H1 (cell line): ENCODE results near the gene SH3BP2. TPM values are rescaled to one million over a fixed set of nuclear protein-coding genes. Genes with fewer than 3 reads are reported as not detected.

ENCODE experiments used
- CTCF ChIA-PET: fragments of 300-600 bp; sonication (Branson Sonifier 250); formaldehyde crosslinking; loops from one replicate; lab custom pipeline; 2021; ENCODE audit not compliant: partially characterized antibody; lab: Charles Lee
- POLR2A ChIA-PET: fragments of 300-600 bp; sonication (Branson Sonifier 250); formaldehyde crosslinking; loops from one replicate; lab custom pipeline; 2021; ENCODE audit warnings: inconsistent platforms; ENCODE audit not compliant: partially characterized antibody; lab: Charles Lee
- DNase-seq, 2 experiments: peaks; one replicate each; pipeline versions ENCODE4 v3.0.0 to v3.0.0-alpha.2; 2010 to 2022; ENCODE audit warnings: low spot score in 2 of 2, low read depth in 1 of 2, mixed read lengths in 1 of 2
- FAIRE-seq: peaks from 2 replicates; lab custom pipeline; 2011; peaks lifted over from hg19 to GRCh38; lab: Jason Lieb, UNC
- H2AFZ ChIP-seq: 2 replicates; pipeline ENCODE4 v1.8.1; 2012; ENCODE audit warnings: low read length, inconsistent platforms
- H2AK5ac ChIP-seq: 2 replicates; pipeline ENCODE4 v1.6.1; 2013; ENCODE audit warnings: low read depth, low read length
- H2BK120ac ChIP-seq: replicated peaks from 2 replicates; pipeline ENCODE3; 2013; ENCODE audit warnings: low read depth, low read length, inconsistent platforms
- H2BK12ac ChIP-seq: 2 replicates; pipeline ENCODE4 v1.6.1; 2013; ENCODE audit warnings: low read depth, low read length
- H2BK15ac ChIP-seq: 2 replicates; pipeline ENCODE4 v1.6.1; 2013; ENCODE audit warnings: low read length
- H2BK20ac ChIP-seq: 2 replicates; pipeline ENCODE4 v1.6.1; 2013; ENCODE audit warnings: low read length
- H2BK5ac ChIP-seq: 2 replicates; pipeline ENCODE4 v1.6.1; 2013; ENCODE audit warnings: low read depth, low read length
- H3K14ac ChIP-seq: 2 replicates; pipeline ENCODE4 v1.6.1; 2013; ENCODE audit warnings: inconsistent platforms; ENCODE audit not compliant: insufficient read length
- H3K18ac ChIP-seq: 2 replicates; pipeline ENCODE4 v1.6.1; 2013; ENCODE audit warnings: low read length; ENCODE audit errors: extremely low read depth
- H3K23ac ChIP-seq: 2 replicates; pipeline ENCODE4 v1.6.1; 2013; ENCODE audit warnings: inconsistent platforms; ENCODE audit not compliant: insufficient read length
- H3K23me2 ChIP-seq: 2 replicates; pipeline ENCODE4 v1.6.1; 2013; ENCODE audit warnings: low read depth, low read length
- H3K27ac ChIP-seq: 2 replicates; pipeline ENCODE4 v1.6.1; 2011; ENCODE audit warnings: low read depth, low read length, inconsistent platforms
- H3K27me3 ChIP-seq, 4 experiments: replicated peaks in 1 of 4; 1 replicate in 1 of 4; 2 replicates in 3 of 4; pipeline versions ENCODE4 v1.6.1 to v1.8.1; 2011 to 2013; ENCODE audit warnings: low read length in 3 of 4, mild to moderate bottlenecking in 3 of 4, inconsistent platforms in 2 of 4, mixed read lengths in 2 of 4, moderate library complexity in 1 of 4; ENCODE audit not compliant: control insufficient read depth in 3 of 4, insufficient read depth in 3 of 4; ENCODE audit errors: extremely low read depth in 1 of 4
- H3K36me3 ChIP-seq, 4 experiments: 2 replicates each; pipeline versions ENCODE4 v1.6.1 to v1.8.1; 2011 to 2013; ENCODE audit warnings: mild to moderate bottlenecking in 4 of 4, low read length in 3 of 4, moderate library complexity in 2 of 4, control low read depth in 1 of 4, inconsistent platforms in 1 of 4; ENCODE audit not compliant: insufficient read depth in 4 of 4, control insufficient read depth in 2 of 4
- H3K4ac ChIP-seq: replicated peaks from 2 replicates; pipeline ENCODE3; 2013; ENCODE audit warnings: low read length, low read depth, mixed read lengths, inconsistent platforms; ENCODE audit not compliant: insufficient read length
- H3K4me1 ChIP-seq, 4 experiments: replicated peaks in 1 of 4; 1 replicate in 1 of 4; 2 replicates in 3 of 4; pipeline versions ENCODE4 v1.6.1 to v1.8.1; 2011 to 2013; ENCODE audit warnings: low read length in 3 of 4, inconsistent platforms in 2 of 4, mixed read lengths in 1 of 4; ENCODE audit not compliant: insufficient read depth in 4 of 4, control insufficient read depth in 3 of 4
- H3K4me2 ChIP-seq, 2 experiments: 2 replicates each; pipeline versions ENCODE4 v1.6.1 to v1.8.1; 2011 to 2013; ENCODE audit warnings: low read depth in 2 of 2, low read length in 2 of 2, control low read depth in 1 of 2, inconsistent platforms in 1 of 2, mild to moderate bottlenecking in 1 of 2; ENCODE audit not compliant: insufficient read depth in 1 of 2
- H3K4me3 ChIP-seq, 4 experiments: fragments of 200-600, 300-600 bp in 1 of 4; sonication (generic), shearing (Covaris generic), sonication (Bioruptor Twin) in 1 of 4; 2 replicates each; pipeline versions ENCODE4 v1.5.1 to v1.8.1; 2011 to 2016; ENCODE audit warnings: low read length in 4 of 4, low read depth in 3 of 4, control low read depth in 2 of 4, inconsistent platforms in 2 of 4, mild to moderate bottlenecking in 2 of 4, mixed read lengths in 1 of 4, moderate library complexity in 1 of 4; ENCODE audit not compliant: insufficient read depth in 2 of 4; ENCODE audit errors: extremely low read depth in 1 of 4
- H3K56ac ChIP-seq: replicated peaks from 2 replicates; pipeline ENCODE3; 2013; ENCODE audit warnings: low read depth, mild to moderate bottlenecking, mixed read lengths, low read length, inconsistent platforms; ENCODE audit not compliant: insufficient read length
- H3K79me1 ChIP-seq: 2 replicates; pipeline ENCODE4 v1.6.1; 2013; ENCODE audit warnings: low read depth, low read length, control low read depth
- H3K79me2 ChIP-seq, 2 experiments: 2 replicates each; pipeline versions ENCODE4 v1.6.1 to v1.8.1; 2012 to 2013; ENCODE audit warnings: low read length in 2 of 2, mild to moderate bottlenecking in 2 of 2, inconsistent platforms in 1 of 2; ENCODE audit not compliant: insufficient read depth in 2 of 2, control insufficient read depth in 1 of 2
- H3K9ac ChIP-seq, 4 experiments: replicated peaks in 1 of 4; 1 replicate in 1 of 4; 2 replicates in 3 of 4; pipeline versions ENCODE4 v1.6.1 to v1.8.1; 2011 to 2013; ENCODE audit warnings: low read depth in 3 of 4, low read length in 3 of 4, control low read depth in 2 of 4, mild to moderate bottlenecking in 2 of 4, moderate library complexity in 2 of 4, inconsistent platforms in 1 of 4; ENCODE audit errors: extremely low read depth in 1 of 4
- H3K9me3 ChIP-seq, 2 experiments: 2 replicates each; pipeline versions ENCODE4 v1.6.1 to v1.8.1; 2012 to 2013; ENCODE audit warnings: mild to moderate bottlenecking in 2 of 2, moderate library complexity in 2 of 2, control low read depth in 1 of 2, inconsistent platforms in 1 of 2, low read depth in 1 of 2, low read length in 1 of 2, mixed read lengths in 1 of 2; ENCODE audit not compliant: insufficient read depth in 2 of 2
- H4K20me1 ChIP-seq, 2 experiments: replicated peaks in 1 of 2; 2 replicates each; pipeline versions ENCODE3 to v1.8.1; 2011 to 2013; ENCODE audit warnings: inconsistent platforms in 2 of 2, low read length in 2 of 2, mild to moderate bottlenecking in 1 of 2; ENCODE audit not compliant: insufficient read depth in 2 of 2, control insufficient read depth in 1 of 2
- H4K5ac ChIP-seq: 2 replicates; pipeline ENCODE4 v1.6.1; 2013; ENCODE audit warnings: low read length, low read depth, mixed read lengths, inconsistent platforms; ENCODE audit not compliant: insufficient read length
- H4K8ac ChIP-seq: 2 replicates; pipeline ENCODE4 v1.8.0; 2013; ENCODE audit warnings: mild to moderate bottlenecking, moderate library complexity, low read length, inconsistent platforms; ENCODE audit not compliant: insufficient read depth; ENCODE audit errors: extremely low read depth
- H4K91ac ChIP-seq: replicated peaks from 2 replicates; pipeline ENCODE3; 2013; ENCODE audit warnings: low read length, mixed read lengths, inconsistent platforms; ENCODE audit not compliant: insufficient read length
- ASH2L ChIP-seq: fragments of 200-600, 300-600 bp; sonication (generic); IDR thresholded peaks from one replicate; pipeline ENCODE4 v1.7.1; 2017; ENCODE audit warnings: low read length
- BACH1 ChIP-seq: IDR thresholded peaks from 2 replicates; pipeline ENCODE4 v1.6.1; 2012; ENCODE audit warnings: low read length, improper control_type of control experiment
- BRCA1 ChIP-seq: IDR thresholded peaks from 2 replicates; pipeline ENCODE4 v1.6.1; 2012; ENCODE audit warnings: low read depth, low read length, improper control_type of control experiment
- CREB1 ChIP-seq: IDR thresholded peaks from 2 replicates; pipeline ENCODE4 v1.6.1; 2012; ENCODE audit warnings: inconsistent platforms
- EP300 ChIP-seq, 2 experiments: IDR thresholded peaks; 1 replicate in 1 of 2; 2 replicates in 1 of 2; pipeline ENCODE4 v1.6.1; 2011 to 2012; ENCODE audit warnings: low read depth in 2 of 2, low read length in 2 of 2, mild to moderate bottlenecking in 2 of 2, borderline replicate concordance in 1 of 2, inconsistent platforms in 1 of 2, moderate library complexity in 1 of 2
- EZH2 ChIP-seq: fragments of 200-600 bp; sonication (generic); IDR thresholded peaks from 2 replicates; pipeline ENCODE4 v1.7.1; 2012; ENCODE audit warnings: low read depth, mild to moderate bottlenecking, moderate library complexity, low read length, inconsistent platforms; ENCODE audit not compliant: severe bottlenecking
- GABPA ChIP-seq: IDR thresholded peaks from 2 replicates; pipeline ENCODE4 v1.6.1; 2011; ENCODE audit warnings: mild to moderate bottlenecking, low read length, moderate library complexity, borderline replicate concordance; ENCODE audit not compliant: insufficient read depth
- JUND ChIP-seq: IDR thresholded peaks from 2 replicates; pipeline ENCODE4 v1.6.1; 2011; ENCODE audit warnings: mild to moderate bottlenecking, improper control_type of control experiment, low read length
- KDM4A ChIP-seq: IDR thresholded peaks from one replicate; pipeline ENCODE4 v1.7.1; 2012; ENCODE audit warnings: low read depth, mild to moderate bottlenecking, moderate library complexity, low read length, inconsistent platforms; ENCODE audit not compliant: severe bottlenecking
- PHF8 ChIP-seq: fragments of 200-600 bp; sonication (generic); conservative IDR thresholded peaks from 2 replicates; pipeline ENCODE4 v1.7.1; 2012; ENCODE audit warnings: low read depth, mild to moderate bottlenecking, inconsistent platforms, low read length, moderate library complexity
- POLR2AphosphoS5 ChIP-seq: IDR thresholded peaks from 2 replicates; pipeline ENCODE4 v1.6.1; 2011; ENCODE audit warnings: low read depth, low read length
- SP1 ChIP-seq: IDR thresholded peaks from 2 replicates; pipeline ENCODE4 v1.6.1; 2011; ENCODE audit warnings: low read depth, low read length
- SRF ChIP-seq: IDR thresholded peaks from 2 replicates; pipeline ENCODE4 v1.6.1; 2011; ENCODE audit warnings: mild to moderate bottlenecking, low read depth, low read length, moderate library complexity
- WGBS, 2 experiments: shearing (Covaris generic) in 1 of 2; methylation state at CpG; one replicate each; pipeline versions ENCODE4 v1.1.6 to v1.1.7; 2013 to 2015; ENCODE audit warnings: low lambda C conversion rate in 2 of 2, mixed read lengths in 2 of 2, inconsistent platforms in 1 of 2, low coverage in 1 of 2, missing lambda C conversion rate in 1 of 2; ENCODE audit not compliant: insufficient replicate concordance in 2 of 2, insufficient coverage in 1 of 2, insufficient read length in 1 of 2; ENCODE audit errors: extremely low coverage in 1 of 2, missing lambda C conversion rate in 1 of 2; 5-methylcytosine and 5-hydroxymethylcytosine counted together
- polyA plus RNA-seq, 7 experiments: library from polyadenylated mRNA; depleted of rRNA in 3 of 7; stranded (reverse) in 5 of 7; unstranded in 2 of 7; fragments of >200 nt in 5 of 7; fragments of 200-250 nt in 2 of 7; gene quantifications; 1 replicate in 5 of 7; 2 replicates in 1 of 7; 4 replicates in 1 of 7; pipeline versions ENCODE4 v1.2.1 to v1.2.3, GENCODE V29; 2011 to 2013; ENCODE audit warnings: missing spikeins in 2 of 7, mixed read lengths in 2 of 7
- total RNA-seq: library from RNA; stranded (reverse); fragmentation: NEBNext Ultra II Directional; extraction: Animal tissue kit (Norgen Biotek cat#: 25700); gene quantifications from 2 replicates; pipeline ENCODE4 v1.2.1, GENCODE V29; 2021

Gene SH3BP2
- total and polyA plus RNA-seq, 2 of the 8 experiments (the other 6 are each of a cell fraction or from before 2014, with no cell fraction given), result 27.4 to 31.4 TPM

DNA sequence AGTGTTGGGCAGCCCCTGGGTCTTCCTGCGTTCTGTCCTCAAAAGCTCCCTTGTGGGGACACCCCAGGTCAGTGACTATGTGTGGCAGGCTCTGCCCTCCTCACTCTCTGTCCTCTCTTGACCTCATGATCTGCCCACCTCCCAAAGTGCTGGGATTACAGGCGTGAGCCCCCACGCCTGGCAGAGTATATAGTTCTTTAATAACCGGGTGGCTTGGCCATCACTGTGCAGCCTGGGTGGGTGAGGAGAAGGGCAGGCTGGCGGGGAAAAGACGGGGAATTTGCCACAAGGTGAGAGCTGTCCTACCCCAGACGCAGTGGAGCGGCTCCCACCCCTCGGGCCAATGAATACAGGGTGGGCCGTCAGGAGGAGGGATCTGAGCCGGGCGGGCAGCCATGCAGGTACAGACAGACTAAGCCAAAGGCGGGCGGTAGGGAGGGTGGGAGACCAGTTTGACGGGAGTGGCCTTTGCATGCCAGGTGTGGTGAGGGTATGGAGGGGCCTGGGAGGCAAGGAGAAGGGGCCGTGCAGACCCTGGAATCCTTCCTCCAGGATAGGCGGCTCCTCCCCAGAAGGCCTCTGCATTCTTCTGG lies 2.5 kb downstream of the SH3BP2 start:
- no peak for TF ChIP-seq PHF8
- TF ChIP-seq KDM4A, result no peak
- no peak for TF ChIP-seq EP300 (IDR thresholded peaks at IDR 0.05; ENCODE audit: borderline replicate concordance in 1 of 2, low read depth in 2 of 2, low read length in 2 of 2)
- no peak for TF ChIP-seq EZH2
- no peak for TF ChIP-seq SRF
- no peak for TF ChIP-seq JUND
- no peak for TF ChIP-seq CREB1
- no peak for TF ChIP-seq BACH1
- TF ChIP-seq ASH2L, result no peak
- no peak for TF ChIP-seq GABPA
- TF ChIP-seq SP1, result no peak
- TF ChIP-seq BRCA1, result no peak
- no peak for TF ChIP-seq POLR2AphosphoS5
- TF ChIP-seq, all 59 proteins: peak for 0
- WGBS, 2 experiments, result 81% methylated on average over 17 of the region's 17 CpGs; no CpG with 5 or more reads in 1 of the 2 experiments
- DNase-seq (no peak), FAIRE-seq (no peak)
- Histone ChIP-seq H3K36me3 (no peaks in the 10 kb centered on the region), H4K8ac (no peak overlapping the region), H3K14ac (no peak overlapping the region), H3K56ac (no peak overlapping the region), H2BK5ac (no peak overlapping the region), H2AFZ (no peak overlapping the region), H3K18ac (no peak overlapping the region; the same call in 1 of the 2 replicates), H2BK15ac (no peak overlapping the region), H3K9me3 (no peaks in the 10 kb centered on the region; a peak in 1 of 4 replicates), H3K4me2 (no peak overlapping the region), H3K27ac (no peak overlapping the region), H3K4me3 (no peak overlapping the region), H3K4me1 (peaks cover 0 to 26% (median 9%) of the 10 kb centered on the region in 4 experiments; a peak in 6 of 7 replicates), H2BK20ac (no peak overlapping the region), H4K91ac (peak overlapping the region; percentile 29), H4K5ac (no peak overlapping the region), H2BK120ac (no peak overlapping the region), H4K20me1 (peaks cover 2 to 4% of the 10 kb centered on the region in 2 experiments), H3K79me2 (no peaks in the 10 kb centered on the region), H2AK5ac (no peak overlapping the region), H2BK12ac (peak overlapping the region; percentile 27; the same call in 1 of the 2 replicates), H3K23ac (no peak overlapping the region), H3K27me3 (peaks cover 0 to 19% (median 12%) of the 10 kb centered on the region in 4 experiments; a peak in 5 of 7 replicates), H3K4ac (no peak overlapping the region), H3K9ac (no peak overlapping the region), H3K79me1 (0 out of 2 replicates have a peak, but pooled peaks cover 2% of the 10 kb centered on the region), H3K23me2 (no peaks in the 10 kb centered on the region; the same call in 1 of the 2 replicates)
- CTCF ChIA-PET, result interaction anchor here (1.5 kb wide), 1 partner anchor 39 kb away, joined by 4 read pairs; no protein-coding TSS in a partner anchor
- POLR2A ChIA-PET, result interaction anchor here (0.7 to 6.6 kb wide), 4 partner anchors 16 to 134 kb away, joined by 3 to 48 read pairs (median 8); no protein-coding TSS in a partner anchor
